ENCODE measurements around the gene CTIF. TPM values are rescaled to one million over a fixed set of nuclear protein-coding genes. Genes with fewer than 3 reads are reported as not detected.
A peak's percentile ranks its signal among the peaks of the same experiment; 100 is the strongest.

Gene CTIF
- total RNA-seq, 4 donors from 2014 or later = 16.6 to 116 (median 34.5) TPM

DNA sequence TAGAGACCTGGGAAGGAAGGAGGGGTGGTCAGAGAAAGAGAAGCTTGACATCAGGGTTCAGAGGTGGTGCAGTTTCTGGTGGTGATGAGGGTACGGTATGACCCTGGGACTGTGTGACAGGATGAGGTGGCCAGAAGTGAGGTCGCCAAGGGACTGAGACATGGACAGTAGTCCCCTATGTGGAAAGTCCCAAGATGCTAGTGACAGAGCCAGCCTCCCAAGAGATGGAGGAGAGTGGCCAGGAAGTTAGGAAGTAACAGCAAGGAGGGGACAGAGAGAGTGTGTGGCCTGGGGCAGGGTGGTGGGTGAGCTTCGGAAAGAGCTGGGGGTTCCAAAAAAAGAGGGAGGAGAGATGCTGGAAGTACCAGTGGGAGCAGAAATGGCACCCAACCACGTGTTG lies 345.9 kb downstream of the CTIF start:
- Histone ChIP-seq H3K27ac (no peak overlapping the region), H3K27me3 (no peaks in the 10 kb centered on the region), H3K4me1 (peaks cover 0 to 8% (median 0%) of the 10 kb centered on the region in 4 donors), H3K9me3 (no peaks in the 10 kb centered on the region), H3K4me3 (no peak overlapping the region), H3K36me3 (no peaks in the 10 kb centered on the region)
- peak in 1 of 3 donors; percentile 16 for DNase-seq
- TF ChIP-seq, protein P1, sequence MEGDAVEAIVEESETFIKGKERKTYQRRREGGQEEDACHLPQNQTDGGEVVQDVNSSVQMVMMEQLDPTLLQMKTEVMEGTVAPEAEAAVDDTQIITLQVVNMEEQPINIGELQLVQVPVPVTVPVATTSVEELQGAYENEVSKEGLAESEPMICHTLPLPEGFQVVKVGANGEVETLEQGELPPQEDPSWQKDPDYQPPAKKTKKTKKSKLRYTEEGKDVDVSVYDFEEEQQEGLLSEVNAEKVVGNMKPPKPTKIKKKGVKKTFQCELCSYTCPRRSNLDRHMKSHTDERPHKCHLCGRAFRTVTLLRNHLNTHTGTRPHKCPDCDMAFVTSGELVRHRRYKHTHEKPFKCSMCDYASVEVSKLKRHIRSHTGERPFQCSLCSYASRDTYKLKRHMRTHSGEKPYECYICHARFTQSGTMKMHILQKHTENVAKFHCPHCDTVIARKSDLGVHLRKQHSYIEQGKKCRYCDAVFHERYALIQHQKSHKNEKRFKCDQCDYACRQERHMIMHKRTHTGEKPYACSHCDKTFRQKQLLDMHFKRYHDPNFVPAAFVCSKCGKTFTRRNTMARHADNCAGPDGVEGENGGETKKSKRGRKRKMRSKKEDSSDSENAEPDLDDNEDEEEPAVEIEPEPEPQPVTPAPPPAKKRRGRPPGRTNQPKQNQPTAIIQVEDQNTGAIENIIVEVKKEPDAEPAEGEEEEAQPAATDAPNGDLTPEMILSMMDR (IDR thresholded peaks at IDR 0.05) = no peak
- TF ChIP-seq POLR2A (IDR thresholded peaks at IDR 0.05) = no peak

DNA sequence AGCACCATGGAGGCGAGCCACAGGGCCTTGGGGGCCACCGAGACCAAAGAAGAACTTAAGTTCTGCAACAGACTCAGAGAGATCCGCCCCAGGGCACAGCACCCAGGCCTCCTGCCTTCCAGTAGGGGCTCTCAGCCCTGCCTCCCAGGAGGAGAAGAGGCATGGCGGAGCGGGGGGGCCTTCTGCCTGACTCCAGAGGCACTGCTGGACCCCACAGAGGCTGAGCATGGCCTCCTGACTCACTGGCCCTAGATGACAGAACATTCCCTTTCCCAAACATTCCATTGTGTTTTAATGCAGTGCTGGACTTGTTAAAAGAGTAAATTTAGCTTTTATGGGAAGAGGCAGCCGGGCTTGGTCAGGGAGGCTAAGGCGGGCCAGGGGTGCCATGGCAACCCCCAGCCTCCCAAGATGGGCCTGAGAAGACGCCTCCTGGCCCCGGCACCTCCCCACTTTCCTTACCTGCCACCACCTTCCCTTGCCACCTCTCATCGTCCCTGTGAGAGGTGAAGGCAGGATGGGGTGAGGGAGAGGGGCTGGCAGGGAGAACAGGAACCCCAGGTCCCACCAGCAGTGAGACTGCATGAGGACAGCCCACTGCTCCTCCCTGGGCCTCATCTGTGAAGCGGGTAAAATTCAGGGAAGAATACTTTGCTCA lies 346.6 kb downstream of the CTIF start:
- H3K4me1 ChIP-seq = peaks cover 0 to 8% (median 0%) of the 10 kb centered on the region in 4 donors
- no peaks in the 10 kb centered on the region for H3K27me3 ChIP-seq
- H3K27ac ChIP-seq = no peak overlapping the region
- H3K4me3 ChIP-seq = no peak overlapping the region
- TF ChIP-seq, protein P1 (IDR thresholded peaks at IDR 0.05) = no peak
- TF ChIP-seq POLR2A (IDR thresholded peaks at IDR 0.05) = no peak
- H3K36me3 ChIP-seq = no peaks in the 10 kb centered on the region
- no peaks in the 10 kb centered on the region for H3K9me3 ChIP-seq
- DNase-seq = peak in 1 of 3 donors; percentile 20

DNA sequence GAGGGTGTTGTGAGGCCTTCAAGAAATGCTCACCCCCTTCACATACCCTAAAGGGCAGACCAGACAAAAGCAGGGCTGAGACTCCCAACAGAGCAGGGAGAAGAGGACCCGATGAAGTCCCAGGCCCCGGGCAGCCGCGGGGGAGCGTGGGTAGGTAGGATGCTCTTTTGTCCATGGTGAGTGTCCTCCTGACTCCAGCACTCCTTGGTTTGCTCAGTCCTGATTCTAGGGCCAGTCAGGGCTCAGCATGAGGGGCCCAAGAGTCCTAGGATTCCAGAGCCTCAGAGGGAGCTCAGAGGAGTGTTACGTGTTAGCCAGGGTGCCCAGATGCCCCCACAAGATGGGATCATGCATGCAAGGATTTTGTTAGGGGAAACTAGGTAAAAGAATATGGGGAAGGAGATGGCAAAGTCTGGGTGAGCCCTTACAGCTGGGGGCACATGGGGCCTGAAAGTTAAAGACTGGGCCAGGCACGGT lies 347.1 kb downstream of the CTIF start:
- Histone ChIP-seq H3K4me3 (no peak overlapping the region), H3K9me3 (no peaks in the 10 kb centered on the region), H3K36me3 (no peaks in the 10 kb centered on the region), H3K27me3 (no peaks in the 10 kb centered on the region), H3K4me1 (peaks cover 0 to 8% (median 0%) of the 10 kb centered on the region in 4 donors), H3K27ac (no peak overlapping the region)
- DNase-seq = peak in 1 of 3 donors; percentile 26
- TF ChIP-seq, protein P1 (IDR thresholded peaks at IDR 0.05) = no peak
- TF ChIP-seq POLR2A (IDR thresholded peaks at IDR 0.05) = no peak

DNA sequence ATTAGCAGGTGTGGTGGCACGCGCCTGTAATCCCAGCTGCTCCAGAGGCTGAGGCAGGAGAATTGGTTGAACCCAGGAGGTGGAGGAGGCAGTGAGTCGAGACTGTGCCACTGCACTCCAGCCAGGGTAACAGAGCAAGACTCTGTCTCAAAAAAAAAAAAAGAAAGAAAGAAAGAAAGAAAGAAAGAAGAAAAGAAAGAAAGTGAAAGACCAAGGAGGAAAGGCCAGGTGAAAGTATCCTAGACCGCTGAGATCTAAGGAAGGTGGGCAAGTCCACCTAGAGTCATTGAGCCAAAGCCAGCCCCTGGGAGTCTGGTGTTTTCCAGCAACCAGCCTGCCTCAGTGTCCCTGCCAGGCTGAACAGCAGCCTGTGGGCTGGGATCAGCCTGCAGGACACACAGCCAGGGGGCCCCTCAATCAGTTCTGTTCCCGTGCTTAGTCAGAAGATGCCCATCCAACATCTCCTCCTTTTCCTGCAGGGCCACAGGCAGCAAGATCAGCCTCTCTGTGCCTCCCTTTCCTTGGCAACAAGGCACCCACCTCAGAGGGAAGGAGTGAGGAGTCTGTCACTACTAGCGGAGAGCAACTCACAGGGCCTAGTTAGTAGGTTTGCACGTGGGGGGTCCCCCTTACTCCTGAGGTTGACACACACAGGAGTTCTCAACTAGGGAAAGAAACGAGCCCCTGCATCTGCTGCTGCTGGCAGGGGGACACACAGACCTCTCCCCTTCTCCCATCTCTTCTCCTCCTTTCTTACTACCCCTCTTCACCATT lies 347.9 kb downstream of the CTIF start:
- no peaks in the 10 kb centered on the region for H3K27me3 ChIP-seq
- H3K27ac ChIP-seq = no peak overlapping the region
- H3K9me3 ChIP-seq = no peaks in the 10 kb centered on the region
- peaks cover 0 to 8% (median 0%) of the 10 kb centered on the region in 4 donors for H3K4me1 ChIP-seq
- H3K4me3 ChIP-seq = no peak overlapping the region
- peak in 1 of 3 donors; percentile 12 for DNase-seq
- TF ChIP-seq, protein P1 (IDR thresholded peaks at IDR 0.05) = no peak
- no peak for TF ChIP-seq POLR2A (IDR thresholded peaks at IDR 0.05)
- H3K36me3 ChIP-seq = no peaks in the 10 kb centered on the region

DNA sequence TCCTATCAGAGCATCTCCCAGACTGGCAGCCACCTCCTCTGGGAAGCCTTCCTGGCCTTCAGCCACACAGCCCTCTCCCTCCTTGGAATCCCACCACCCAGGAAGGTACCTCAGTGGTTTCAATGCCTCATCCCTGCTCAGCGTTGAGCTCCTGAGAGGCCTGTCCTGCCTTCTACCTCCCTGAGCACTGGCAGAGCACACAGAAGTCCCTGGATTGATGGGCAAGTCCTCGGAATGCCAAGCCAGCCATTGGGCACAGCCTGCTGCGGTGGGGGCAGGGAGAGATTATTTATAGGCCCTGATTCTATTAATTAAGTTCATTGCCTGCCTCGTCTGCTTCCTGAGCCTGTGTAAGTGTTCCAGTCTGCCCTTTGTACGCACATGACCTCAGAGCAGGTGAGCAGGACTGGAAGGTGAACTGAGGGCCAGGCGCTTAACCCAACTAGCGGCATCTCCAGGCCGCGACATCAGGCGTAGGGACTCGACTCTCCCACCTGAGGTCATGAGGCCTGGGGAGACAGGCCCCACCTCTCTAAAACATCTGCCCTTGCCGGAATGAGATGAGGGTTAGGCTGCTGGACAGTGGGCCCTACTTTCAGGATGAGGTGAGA lies 348.6 kb downstream of the CTIF start:
- peak in 1 of 3 donors; percentile 34 for DNase-seq
- no peak overlapping the region for H3K4me3 ChIP-seq
- no peaks in the 10 kb centered on the region for H3K27me3 ChIP-seq

More for the DNA sequence above, 348.6 kb downstream of the CTIF start:
- H3K9me3 ChIP-seq = no peaks in the 10 kb centered on the region
- H3K36me3 ChIP-seq = no peaks in the 10 kb centered on the region
- no peak overlapping the region for H3K27ac ChIP-seq
- peaks cover 0 to 8% (median 0%) of the 10 kb centered on the region in 4 donors for H3K4me1 ChIP-seq
- TF ChIP-seq, protein P1 (IDR thresholded peaks at IDR 0.05) = no peak
- no peak for TF ChIP-seq POLR2A (IDR thresholded peaks at IDR 0.05)
